Uterus (tissue), 2 donors: ENCODE measurements around the gene PLPP1.

Experiments
- POLR2A ChIP-seq, 2 donors: fragments of 450-650 bp; IDR thresholded peaks; one replicate each; pipeline ENCODE4 v1.6.1; 2016; ENCODE audit warnings: antibody characterized with exemption in 2 of 2, mild to moderate bottlenecking in 1 of 2, moderate library complexity in 1 of 2
- TF ChIP-seq, protein P1 (sequence below), 4 experiments: fragments of 200-600 bp in 2 of 4; fragments of 450-650 bp in 2 of 4; sonication (generic) in 2 of 4; IDR thresholded peaks; one replicate each; pipeline ENCODE4 v1.5.1; 2016 to 2019; ENCODE audit warnings: antibody characterized with exemption in 4 of 4, mild to moderate bottlenecking in 2 of 4, moderate library complexity in 1 of 4

DNA sequence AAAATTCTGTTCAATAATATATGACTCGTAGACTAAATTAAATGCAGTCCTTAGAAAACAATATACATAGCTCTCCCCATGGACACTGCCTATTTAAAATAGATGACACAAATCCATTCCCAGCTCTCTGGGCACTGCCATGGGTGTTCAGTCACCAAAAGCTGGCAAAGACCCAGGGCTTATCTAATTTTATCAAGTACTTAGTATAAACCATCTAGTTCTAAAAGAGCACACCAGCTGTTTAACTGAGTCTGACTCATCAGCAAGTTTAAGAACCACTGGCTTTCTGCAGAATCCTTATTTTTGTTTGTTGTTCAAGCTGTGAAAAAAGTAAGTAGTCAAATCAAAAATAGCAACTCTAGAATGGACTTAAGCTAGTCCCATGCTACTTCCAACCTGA lies 107.6 kb downstream of the PLPP1 start:
- TF ChIP-seq, protein P1, sequence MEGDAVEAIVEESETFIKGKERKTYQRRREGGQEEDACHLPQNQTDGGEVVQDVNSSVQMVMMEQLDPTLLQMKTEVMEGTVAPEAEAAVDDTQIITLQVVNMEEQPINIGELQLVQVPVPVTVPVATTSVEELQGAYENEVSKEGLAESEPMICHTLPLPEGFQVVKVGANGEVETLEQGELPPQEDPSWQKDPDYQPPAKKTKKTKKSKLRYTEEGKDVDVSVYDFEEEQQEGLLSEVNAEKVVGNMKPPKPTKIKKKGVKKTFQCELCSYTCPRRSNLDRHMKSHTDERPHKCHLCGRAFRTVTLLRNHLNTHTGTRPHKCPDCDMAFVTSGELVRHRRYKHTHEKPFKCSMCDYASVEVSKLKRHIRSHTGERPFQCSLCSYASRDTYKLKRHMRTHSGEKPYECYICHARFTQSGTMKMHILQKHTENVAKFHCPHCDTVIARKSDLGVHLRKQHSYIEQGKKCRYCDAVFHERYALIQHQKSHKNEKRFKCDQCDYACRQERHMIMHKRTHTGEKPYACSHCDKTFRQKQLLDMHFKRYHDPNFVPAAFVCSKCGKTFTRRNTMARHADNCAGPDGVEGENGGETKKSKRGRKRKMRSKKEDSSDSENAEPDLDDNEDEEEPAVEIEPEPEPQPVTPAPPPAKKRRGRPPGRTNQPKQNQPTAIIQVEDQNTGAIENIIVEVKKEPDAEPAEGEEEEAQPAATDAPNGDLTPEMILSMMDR (IDR thresholded peaks at IDR 0.05), result no peak
- no peak for TF ChIP-seq POLR2A (IDR thresholded peaks at IDR 0.05)
